K562 (cell line): Measurements from ENCODE around the gene DBNDD1. TPM values are rescaled to one million over a fixed set of nuclear protein-coding genes. Genes with fewer than 3 reads are reported as not detected.

Experiments used
- ATAC-seq: fragments of 200-7000 bp; cut with Tn5 transposase; 3 replicates; pipeline ENCODE4 v1.9.1; 2020; ENCODE audit warnings: moderate library complexity
- BruUV-seq: library from RNA; stranded (reverse); fragments of 400-500 nt; replicated peaks from 2 replicates; lab custom pipeline; 2021; lab: Mats Ljungman, UMichigan
- CTCF ChIA-PET: fragments of 300-600 bp; formaldehyde crosslinking; extraction: SDS; loops from one replicate; lab custom pipeline; 2021; ENCODE audit warnings: low intra/inter-chr PET ratio; lab: Yijun Ruan, JAX
- POLR2A ChIA-PET: fragments of 300-600, 350-650 bp; sonication (Branson Sonifier 250); formaldehyde crosslinking; extraction: SDS; loops from one replicate; lab custom pipeline; 2021; ENCODE audit warnings: antibody characterized with exemption, inconsistent platforms; lab: Yijun Ruan, JAX
- DNase-seq, 4 experiments: peaks; one replicate each; pipeline versions ENCODE4 v3.0.0 to v3.0.0-alpha.2; 2011 to 2018; ENCODE audit warnings: low spot score in 3 of 4, mixed read lengths in 3 of 4; ENCODE audit errors: extremely low read depth in 1 of 4
- FAIRE-seq: peaks from 2 replicates; lab custom pipeline; 2011; peaks lifted over from hg19 to GRCh38; lab: Jason Lieb, UNC
- H2AFZ ChIP-seq: 2 replicates; pipeline ENCODE4 v1.6.0; 2011; ENCODE audit warnings: low read depth, low read length, control low read depth, inconsistent platforms
- H3K27ac ChIP-seq: fragments of 200-600 bp; 3 replicates; pipeline ENCODE4 v1.8.0; 2011; ENCODE audit warnings: low read depth, mild to moderate bottlenecking, control low read depth, inconsistent platforms, low read length, moderate library complexity, mixed read lengths; ENCODE audit errors: extremely low read depth
- H3K27me3 ChIP-seq, 2 experiments: fragments of 300-600 bp in 1 of 2; 2 replicates in 1 of 2; 3 replicates in 1 of 2; pipeline versions ENCODE4 v1.6.0 to v1.8.0; 2011; ENCODE audit warnings: inconsistent platforms in 2 of 2, low read length in 2 of 2, mild to moderate bottlenecking in 1 of 2, mixed read lengths in 1 of 2, moderate library complexity in 1 of 2; ENCODE audit not compliant: control insufficient read depth in 2 of 2, insufficient read depth in 2 of 2
- H3K36me3 ChIP-seq: fragments of 300-600 bp; 3 replicates; pipeline ENCODE4 v1.8.0; 2011; ENCODE audit warnings: mild to moderate bottlenecking, low read length, inconsistent platforms; ENCODE audit not compliant: control insufficient read depth, insufficient read depth
- H3K4me1 ChIP-seq, 2 experiments: fragments of 200-600 bp in 1 of 2; replicated peaks in 1 of 2; 2 replicates in 1 of 2; 3 replicates in 1 of 2; pipeline versions ENCODE4 v1.5.1 to v1.8.0; 2011; ENCODE audit warnings: inconsistent platforms in 2 of 2, low read length in 2 of 2, mild to moderate bottlenecking in 1 of 2, mixed read lengths in 1 of 2, moderate library complexity in 1 of 2; ENCODE audit not compliant: control insufficient read depth in 2 of 2, insufficient read depth in 2 of 2
- H3K4me2 ChIP-seq: 2 replicates; pipeline ENCODE4 v1.6.1; 2011; ENCODE audit warnings: low read length, control low read depth, inconsistent platforms, mixed read lengths; ENCODE audit not compliant: insufficient read depth
- H3K4me3 ChIP-seq: fragments of 200-600 bp; sonication (generic), shearing (Covaris generic); 2 replicates; pipeline ENCODE4 v1.5.1; 2016; ENCODE audit warnings: control low read depth, inconsistent platforms
- H3K79me2 ChIP-seq: fragments of 200-600 bp; 3 replicates; pipeline ENCODE4 v1.8.0; 2011; ENCODE audit warnings: low read length, inconsistent platforms; ENCODE audit not compliant: control insufficient read depth, insufficient read depth
- H3K9ac ChIP-seq, 2 experiments: 2 replicates each; pipeline versions ENCODE4 v1.6.0 to v1.6.1; 2011; ENCODE audit warnings: low read depth in 2 of 2, low read length in 2 of 2, control low read depth in 1 of 2, inconsistent platforms in 1 of 2, mild to moderate bottlenecking in 1 of 2, mixed read lengths in 1 of 2; ENCODE audit not compliant: insufficient read depth in 1 of 2
- H3K9me1 ChIP-seq: one replicate; pipeline ENCODE4 v1.6.0; 2011; ENCODE audit warnings: inconsistent platforms, mild to moderate bottlenecking, low read length, moderate library complexity; ENCODE audit not compliant: control insufficient read depth, insufficient read depth
- H3K9me3 ChIP-seq: replicated peaks from 2 replicates; pipeline ENCODE4 v1.5.1; 2011; ENCODE audit warnings: low read depth, low read length, inconsistent platforms; ENCODE audit not compliant: control insufficient read depth, insufficient read depth
- H4K20me1 ChIP-seq: replicated peaks from 2 replicates; pipeline ENCODE4 v1.6.1; 2011; ENCODE audit warnings: low read length, inconsistent platforms, mixed read lengths; ENCODE audit not compliant: control insufficient read depth, insufficient read depth
- CHD2 ChIP-seq: IDR thresholded peaks from 2 replicates; pipeline ENCODE4 v1.6.1; 2011; ENCODE audit warnings: low read depth, low read length
- SMAD4 ChIP-seq: fragments of 250-450 bp; sonication (Bioruptor Pico); conservative IDR thresholded peaks from 2 replicates; pipeline ENCODE4 v1.8.0; 2021; ENCODE audit warnings: inconsistent platforms, mild to moderate bottlenecking, moderate library complexity
- WGBS: fragments of 100-300 bp; shearing (Covaris generic); methylation state at CpG from one replicate; pipeline ENCODE4 v1.1.6; 2016; ENCODE audit warnings: low coverage, mixed read lengths; ENCODE audit not compliant: insufficient coverage; ENCODE audit errors: missing lambda C conversion rate; 5-methylcytosine and 5-hydroxymethylcytosine counted together
- in situ Hi-C: fragments of 300-500 bp; cut with MboI; formaldehyde crosslinking; loops from 4 replicates; pipeline ENCODE4 v1.15.0; 2018; ENCODE audit warnings: inconsistent platforms, mixed read lengths
- intact Hi-C: fragments of 100-400 bp; cut with micrococcal nuclease; formaldehyde crosslinking; loops from 2 replicates; pipeline ENCODE4 v1.14.2; 2022
- polyA plus RNA-seq, 8 experiments: library from polyadenylated mRNA; depleted of rRNA in 4 of 8; stranded (reverse) in 5 of 8; unstranded in 3 of 8; fragments of >200 nt; fragmentation: Nextera tagmentation in 2 of 8; fragmentation: Illumina TruSeq in 1 of 8; extraction: Ambion mirVana in 2 of 8; extraction: Trizol in 1 of 8; gene quantifications; 2 replicates each; pipeline versions ENCODE4 v1.2.1 to v1.2.3, GENCODE V29; 2011 to 2014; ENCODE audit warnings: inconsistent platforms in 1 of 8, missing spikeins in 1 of 8
- total RNA-seq, 7 experiments: library from RNA; depleted of rRNA in 6 of 7; stranded (reverse); fragments of >200 nt in 6 of 7; fragmentation: Illumina TruSeq in 2 of 7; extraction: Trizol in 2 of 7; gene quantifications; 2 replicates each; pipeline versions ENCODE4 v1.2.1 to v1.2.3, GENCODE V29; 2011 to 2021; ENCODE audit warnings: low replicate concordance in 1 of 7
- TF ChIP-seq, protein P1 (sequence below): fragments of 250-450 bp; sonication (Bioruptor Pico); IDR thresholded peaks from 2 replicates; pipeline ENCODE4 v1.8.0; 2022; ENCODE audit warnings: inconsistent platforms

DBNDD1 gene
- total and polyA plus RNA-seq, 9 of the 15 experiments (the other 6 are each of a cell fraction or from before 2014, with no cell fraction given) = 0.55 to 13.0 (median 5.8) TPM

DNA sequence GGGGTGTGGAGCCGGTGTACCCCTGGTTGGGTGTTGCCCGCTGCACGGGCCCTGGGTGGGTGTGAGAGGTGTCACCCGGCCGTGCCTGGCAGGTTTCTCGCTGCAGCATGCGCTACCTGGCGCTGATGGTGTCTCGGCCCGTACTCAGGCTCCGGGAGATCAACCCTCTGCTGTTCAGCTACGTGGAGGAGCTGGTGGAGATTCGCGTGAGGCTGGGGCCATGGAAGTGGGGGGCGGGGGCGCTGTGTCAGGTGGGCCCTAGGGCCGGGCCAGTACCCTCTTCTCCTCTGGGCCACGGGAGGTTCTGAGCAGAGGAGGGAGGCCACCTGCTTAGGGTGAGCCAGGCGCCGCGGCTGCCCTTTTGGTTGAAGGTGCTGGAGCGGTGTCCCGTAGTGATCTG is 57.3 kb downstream of the DBNDD1 start:
- POLR2A ChIA-PET = interaction anchor here (0.6 to 4.0 kb wide), 3 partner anchors 8 to 50 kb away, joined by 3 to 17 read pairs (median 3); no protein-coding TSS in a partner anchor

DNA sequence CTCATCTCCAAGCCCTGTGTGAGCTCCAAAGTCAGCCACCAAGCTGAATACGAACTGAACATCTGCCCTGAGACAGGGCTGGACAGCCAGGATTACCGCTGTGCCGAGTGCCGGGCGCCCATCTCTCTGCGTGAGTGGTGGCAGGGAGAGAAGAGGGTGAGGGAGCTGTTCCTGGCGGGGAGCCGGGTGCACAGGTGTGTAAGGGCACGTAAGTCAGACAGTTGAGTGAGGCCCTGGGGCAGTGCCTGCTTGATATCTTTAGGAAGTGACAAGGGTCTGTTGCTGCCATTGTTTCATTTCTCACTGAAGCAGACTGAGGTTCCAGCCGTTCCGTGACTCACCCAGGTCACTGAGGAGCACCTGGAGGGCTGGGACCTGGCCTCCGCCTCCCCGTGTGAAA is 58.3 kb downstream of the DBNDD1 start:
- ATAC-seq (no peak), DNase-seq (no peak), FAIRE-seq (no peak)
- Histone ChIP-seq H3K9ac (no peak overlapping the region; a peak in 1 of 4 replicates), H3K27me3 (no peaks in the 10 kb centered on the region), H3K4me1 (peaks cover 0 to 38% of the 10 kb centered on the region in 2 experiments; a peak in 2 of 5 replicates), H3K4me3 (no peak overlapping the region), H3K4me2 (no peak overlapping the region), H3K27ac (no peak overlapping the region), H3K9me3 (no peaks in the 10 kb centered on the region)
- ChIA-PET CTCF (no interaction called here), POLR2A (interaction anchor here (1.2 to 4.0 kb wide), 3 partner anchors 10 to 51 kb away, joined by 3 to 17 read pairs (median 4); no protein-coding TSS in a partner anchor)
- 87% methylated on average over 11 of the region's 13 CpGs for WGBS
- BruUV-seq = no TSS peak
- TF ChIP-seq CHD2 = no peak
- no peak for TF ChIP-seq SMAD4 (CRISPR knock-in tag)
- TF ChIP-seq, all 486 proteins: peak for 0
- in situ Hi-C loops = no loop called here
- Histone ChIP-seq H3K36me3 (peaks cover 55% of the 10 kb centered on the region), H3K79me2 (no peaks in the 10 kb centered on the region), H2AFZ (no peak overlapping the region), H3K9me1 (no peaks in the 10 kb centered on the region), H4K20me1 (0 out of 2 replicates have a peak, but pooled peaks cover 4% of the 10 kb centered on the region)
- intact Hi-C loops = no loop called here

More for the DNA sequence above, 57.3 kb downstream of the DBNDD1 start:
- H3K4me3 ChIP-seq = no peak overlapping the region
- H2AFZ ChIP-seq = no peak overlapping the region
- intact Hi-C loops = no loop called here
- TF ChIP-seq, protein P1, sequence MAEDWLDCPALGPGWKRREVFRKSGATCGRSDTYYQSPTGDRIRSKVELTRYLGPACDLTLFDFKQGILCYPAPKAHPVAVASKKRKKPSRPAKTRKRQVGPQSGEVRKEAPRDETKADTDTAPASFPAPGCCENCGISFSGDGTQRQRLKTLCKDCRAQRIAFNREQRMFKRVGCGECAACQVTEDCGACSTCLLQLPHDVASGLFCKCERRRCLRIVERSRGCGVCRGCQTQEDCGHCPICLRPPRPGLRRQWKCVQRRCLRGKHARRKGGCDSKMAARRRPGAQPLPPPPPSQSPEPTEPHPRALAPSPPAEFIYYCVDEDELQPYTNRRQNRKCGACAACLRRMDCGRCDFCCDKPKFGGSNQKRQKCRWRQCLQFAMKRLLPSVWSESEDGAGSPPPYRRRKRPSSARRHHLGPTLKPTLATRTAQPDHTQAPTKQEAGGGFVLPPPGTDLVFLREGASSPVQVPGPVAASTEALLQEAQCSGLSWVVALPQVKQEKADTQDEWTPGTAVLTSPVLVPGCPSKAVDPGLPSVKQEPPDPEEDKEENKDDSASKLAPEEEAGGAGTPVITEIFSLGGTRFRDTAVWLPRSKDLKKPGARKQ (CRISPR knock-in tag) = no peak
- TF ChIP-seq, all 486 proteins: peak for 0
- DNase-seq (no peak), ATAC-seq (no peak), FAIRE-seq (no peak)
- H3K36me3 ChIP-seq = peaks cover 54% of the 10 kb centered on the region
- H3K9me3 ChIP-seq = no peaks in the 10 kb centered on the region
- no TSS peak for BruUV-seq
- H3K79me2 ChIP-seq = no peaks in the 10 kb centered on the region
- H3K9ac ChIP-seq = no peak overlapping the region
- no peak overlapping the region for H3K27ac ChIP-seq
- H3K4me1 ChIP-seq = peaks cover 0 to 32% of the 10 kb centered on the region in 2 experiments; a peak in 2 of 5 replicates
- H3K9me1 ChIP-seq = no peaks in the 10 kb centered on the region
- in situ Hi-C loops = no loop called here
- H4K20me1 ChIP-seq = 0 out of 2 replicates have a peak, but pooled peaks cover 4% of the 10 kb centered on the region
- CTCF ChIA-PET = no interaction called here
- WGBS = 98% methylated on average over 17 of the region's 23 CpGs
- no peak overlapping the region for H3K4me2 ChIP-seq
- H3K27me3 ChIP-seq = no peaks in the 10 kb centered on the region
